CD4-positive, alpha-beta T cell (primary cell): Measurements from ENCODE around the gene GTF2F1. TPM values are rescaled to one million over a fixed set of nuclear protein-coding genes. Genes with fewer than 3 reads are reported as not detected.

ENCODE experiments used
- ATAC-seq: fragments of 200-7000 bp; cut with Tn5 transposase; one replicate; pipeline ENCODE4 v1.10.0; 2022; ENCODE audit warnings: mild to moderate bottlenecking; ENCODE audit not compliant: poor library complexity
- CTCF ChIA-PET: fragments of 350-600 bp; sonication (Branson Sonifier 250); formaldehyde crosslinking; loops from one replicate; lab custom pipeline; 2021; ENCODE audit warnings: antibody characterized with exemption, inconsistent platforms; lab: Charles Lee
- POLR2A ChIA-PET: fragments of 350-600 bp; sonication (Branson Sonifier 250); formaldehyde crosslinking; loops from one replicate; lab custom pipeline; 2021; ENCODE audit warnings: antibody characterized with exemption, inconsistent platforms; lab: Charles Lee
- DNase-seq, 14 experiments: peaks; one replicate each; pipeline ENCODE4 v3.0.0-alpha.2; 2013 to 2020; ENCODE audit warnings: mixed read lengths in 2 of 14
- H3K27ac ChIP-seq, 2 donors: one replicate each; pipeline versions ENCODE4 v1.5.1 to v1.7.0; 2013; ENCODE audit warnings: low read length in 2 of 2, low read depth in 1 of 2, mild to moderate bottlenecking in 1 of 2
- H3K27me3 ChIP-seq, 2 experiments: 1 replicate in 1 of 2; 2 replicates in 1 of 2; pipeline versions ENCODE4 v1.6.1 to v1.7.0; 2013; ENCODE audit warnings: low read length in 2 of 2, control low read depth in 1 of 2, mild to moderate bottlenecking in 1 of 2, moderate library complexity in 1 of 2; ENCODE audit not compliant: insufficient read depth in 2 of 2, control insufficient read depth in 1 of 2
- H3K36me3 ChIP-seq: one replicate; pipeline ENCODE4 v1.6.1; 2013; ENCODE audit warnings: low read length, control low read depth; ENCODE audit not compliant: insufficient read depth
- H3K4me1 ChIP-seq: one replicate; pipeline ENCODE4 v1.6.1; 2013; ENCODE audit warnings: low read length, control low read depth; ENCODE audit not compliant: insufficient read depth
- H3K4me3 ChIP-seq: one replicate; pipeline ENCODE4 v1.5.1; 2013; ENCODE audit warnings: mild to moderate bottlenecking, low read length, moderate library complexity
- H3K9me3 ChIP-seq, 2 experiments: 1 replicate in 1 of 2; 2 replicates in 1 of 2; pipeline versions ENCODE4 v1.6.1 to v1.7.0; 2013; ENCODE audit warnings: low read length in 2 of 2, mild to moderate bottlenecking in 2 of 2, control low read depth in 1 of 2, moderate library complexity in 1 of 2; ENCODE audit not compliant: control insufficient read depth in 1 of 2, insufficient read depth in 1 of 2
- H3K27ac Mint-ChIP-seq: one replicate; pipeline ENCODE4 v1.8.0; 2020; ENCODE audit warnings: mixed read lengths
- H3K27me3 Mint-ChIP-seq: one replicate; pipeline ENCODE4 v1.8.0; 2021; ENCODE audit warnings: mixed read lengths
- H3K36me3 Mint-ChIP-seq: one replicate; pipeline ENCODE4 v1.8.0; 2021; ENCODE audit warnings: low read depth, mixed read lengths
- H3K4me1 Mint-ChIP-seq: one replicate; pipeline ENCODE4 v1.8.0; 2021; ENCODE audit warnings: low read depth, mixed read lengths
- H3K4me3 Mint-ChIP-seq: one replicate; pipeline ENCODE4 v1.8.0; 2020; ENCODE audit warnings: mild to moderate bottlenecking, mixed read lengths
- H3K9me3 Mint-ChIP-seq: one replicate; pipeline ENCODE4 v1.8.0; 2020; ENCODE audit warnings: mixed read lengths
- CTCF ChIP-seq: fragments of 200-600 bp; IDR thresholded peaks from one replicate; pipeline ENCODE4 v1.8.0; 2022; ENCODE audit warnings: antibody characterized with exemption, mild to moderate bottlenecking
- intact Hi-C, 2 experiments: fragments of 100-400 bp; cut with DNase I in 1 of 2; cut with micrococcal nuclease in 1 of 2; formaldehyde crosslinking; loops; one replicate each; pipeline versions ENCODE4 v1.15.1 to v1.9.0; 2023 to 2025; cut with DNase I, micrococcal nuclease
- total RNA-seq, 174 experiments: library from RNA in 2 of 174; stranded (reverse) in 2 of 174; gene quantifications; one replicate each; pipeline ENCODE4 v1.2.3 and lab custom pipeline; 2021 to 2026

GTF2F1 gene
- total RNA-seq, 2 experiments from 2014 or later, result 56.1 to 61.1 TPM

- H3K27ac Mint-ChIP-seq, result no peak overlapping the region
- Histone ChIP-seq H3K9me3 (peaks cover 0 to 16% of the 10 kb centered on the region in 2 experiments), H3K4me3 (no peak overlapping the region), H3K27me3 (no peaks in the 10 kb centered on the region), H3K36me3 (peaks cover 49% of the 10 kb centered on the region), H3K4me1 (peaks cover 12% of the 10 kb centered on the region), H3K27ac (no peak overlapping the region)
- TF ChIP-seq CTCF, result no peak
- no peak overlapping the region for H3K4me3 Mint-ChIP-seq
- CTCF ChIA-PET, result interaction anchor here (0.7 kb wide), 1 partner anchor 1989 kb away, joined by 3 read pairs; no protein-coding TSS in a partner anchor
- H3K36me3 Mint-ChIP-seq, result peaks cover 67% of the 10 kb centered on the region
- intact Hi-C loops, result loop anchor here in 1 of 2 experiments (10.0 kb wide), 2 partner anchors 404 to 474 kb away; partner anchors contain the start of genes NDUFA11, RANBP3 and VMAC
- ATAC-seq (no peak), DNase-seq (no peak)
- no peaks in the 10 kb centered on the region for H3K9me3 Mint-ChIP-seq
- peaks cover 4% of the 10 kb centered on the region for H3K4me1 Mint-ChIP-seq
- POLR2A ChIA-PET, result no interaction called here
- H3K27me3 Mint-ChIP-seq, result no peaks in the 10 kb centered on the region
Measured at GRCh38 chr19:6378486-6378885, 14.5 kb downstream of the GTF2F1 start.

GRCh38 chr19:6378041-6378440, 14.9 kb downstream of the GTF2F1 start:
- ATAC-seq, result no peak
- Mint-ChIP-seq H3K9me3 (no peaks in the 10 kb centered on the region), H3K27ac (no peak overlapping the region), H3K36me3 (peaks cover 67% of the 10 kb centered on the region), H3K4me1 (peaks cover 7% of the 10 kb centered on the region), H3K27me3 (no peaks in the 10 kb centered on the region), H3K4me3 (no peak overlapping the region)
- Histone ChIP-seq H3K27ac (no peak overlapping the region), H3K36me3 (peaks cover 44% of the 10 kb centered on the region), H3K4me3 (no peak overlapping the region), H3K27me3 (no peaks in the 10 kb centered on the region), H3K4me1 (peaks cover 13% of the 10 kb centered on the region), H3K9me3 (peaks cover 0 to 16% of the 10 kb centered on the region in 2 experiments)
- intact Hi-C loops, result loop anchor here in 1 of 2 experiments (10.0 kb wide), 2 partner anchors 403 to 473 kb away; partner anchors contain the start of genes NDUFA11, RANBP3 and VMAC
- CTCF ChIA-PET, result interaction anchor here (0.7 kb wide), 1 partner anchor 1989 kb away, joined by 3 read pairs; no protein-coding TSS in a partner anchor
- no peak for DNase-seq
- TF ChIP-seq CTCF, result no peak
- POLR2A ChIA-PET, result no interaction called here

GRCh38 chr19:6376512-6377190, 16.3 kb downstream of the GTF2F1 start:
- ChIA-PET CTCF (no interaction called here), POLR2A (no interaction called here)
- ATAC-seq (no peak), DNase-seq (no peak)
- Mint-ChIP-seq H3K36me3 (peaks cover 63% of the 10 kb centered on the region), H3K4me1 (peaks cover 13% of the 10 kb centered on the region), H3K27ac (peak overlapping the region; percentile 39), H3K4me3 (no peak overlapping the region), H3K9me3 (no peaks in the 10 kb centered on the region), H3K27me3 (no peaks in the 10 kb centered on the region)
- intact Hi-C loops, result loop anchor here in 1 of 2 experiments (10.0 kb wide), 2 partner anchors 402 to 472 kb away; partner anchors contain the start of genes NDUFA11, RANBP3 and VMAC
- Histone ChIP-seq H3K27me3 (no peaks in the 10 kb centered on the region), H3K9me3 (peaks cover 0 to 16% of the 10 kb centered on the region in 2 experiments), H3K36me3 (peaks cover 33% of the 10 kb centered on the region), H3K4me3 (no peak overlapping the region), H3K4me1 (peaks cover 18% of the 10 kb centered on the region), H3K27ac (no peak overlapping the region)
- TF ChIP-seq CTCF, result no peak
